ENCODE data around the gene CDC42BPB.

DNA sequence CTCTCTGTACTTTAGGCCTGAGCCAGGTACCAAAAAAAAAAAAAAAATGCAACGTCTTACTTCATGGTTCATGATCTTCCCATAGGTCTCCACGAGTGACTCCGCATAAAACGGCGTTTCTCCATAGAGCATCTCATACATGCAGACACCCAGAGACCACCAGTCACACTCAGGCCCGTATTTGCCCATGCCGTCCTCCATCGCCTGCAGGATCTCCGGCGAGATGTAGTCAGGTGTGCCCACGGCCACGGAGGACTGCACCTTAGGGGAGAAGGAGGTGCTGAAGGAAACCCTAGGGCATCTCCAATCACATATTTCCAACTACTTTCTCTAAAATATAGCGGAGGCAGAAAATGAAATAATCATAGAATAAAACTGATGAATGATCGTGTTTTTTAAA lies 73.9 kb downstream of the CDC42BPB start:
- TF ChIP-seq, protein P1, sequence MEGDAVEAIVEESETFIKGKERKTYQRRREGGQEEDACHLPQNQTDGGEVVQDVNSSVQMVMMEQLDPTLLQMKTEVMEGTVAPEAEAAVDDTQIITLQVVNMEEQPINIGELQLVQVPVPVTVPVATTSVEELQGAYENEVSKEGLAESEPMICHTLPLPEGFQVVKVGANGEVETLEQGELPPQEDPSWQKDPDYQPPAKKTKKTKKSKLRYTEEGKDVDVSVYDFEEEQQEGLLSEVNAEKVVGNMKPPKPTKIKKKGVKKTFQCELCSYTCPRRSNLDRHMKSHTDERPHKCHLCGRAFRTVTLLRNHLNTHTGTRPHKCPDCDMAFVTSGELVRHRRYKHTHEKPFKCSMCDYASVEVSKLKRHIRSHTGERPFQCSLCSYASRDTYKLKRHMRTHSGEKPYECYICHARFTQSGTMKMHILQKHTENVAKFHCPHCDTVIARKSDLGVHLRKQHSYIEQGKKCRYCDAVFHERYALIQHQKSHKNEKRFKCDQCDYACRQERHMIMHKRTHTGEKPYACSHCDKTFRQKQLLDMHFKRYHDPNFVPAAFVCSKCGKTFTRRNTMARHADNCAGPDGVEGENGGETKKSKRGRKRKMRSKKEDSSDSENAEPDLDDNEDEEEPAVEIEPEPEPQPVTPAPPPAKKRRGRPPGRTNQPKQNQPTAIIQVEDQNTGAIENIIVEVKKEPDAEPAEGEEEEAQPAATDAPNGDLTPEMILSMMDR (IDR thresholded peaks at IDR 0.05 in 4 of 5, conservative IDR thresholded peaks at IDR 0.05 in 1 of 5): no peak
- no peak for TF ChIP-seq POLR2A (IDR thresholded peaks at IDR 0.05)

Data from gastrocnemius medialis (tissue), 4 donors.